GM12873 (cell line): ENCODE results near the gene VPS26A.

Experiments
- CTCF ChIP-seq: IDR thresholded peaks from 2 replicates; pipeline ENCODE4 v1.5.1; 2012; ENCODE audit warnings: low read depth, mild to moderate bottlenecking, moderate library complexity, low read length, control low read depth; ENCODE audit not compliant: insufficient read depth; ENCODE audit errors: missing control alignments

The VPS26A gene

GRCh38 chr10:69153227-69153626, 29.2 kb downstream of the VPS26A start:
- no peak for TF ChIP-seq CTCF

GRCh38 chr10:69160809-69161241, 36.8 kb downstream of the VPS26A start:
- TF ChIP-seq CTCF: no peak

- TF ChIP-seq CTCF: no peak
Observed at GRCh38 chr10:69168493-69168892, 44.5 kb downstream of the VPS26A start.

DNA sequence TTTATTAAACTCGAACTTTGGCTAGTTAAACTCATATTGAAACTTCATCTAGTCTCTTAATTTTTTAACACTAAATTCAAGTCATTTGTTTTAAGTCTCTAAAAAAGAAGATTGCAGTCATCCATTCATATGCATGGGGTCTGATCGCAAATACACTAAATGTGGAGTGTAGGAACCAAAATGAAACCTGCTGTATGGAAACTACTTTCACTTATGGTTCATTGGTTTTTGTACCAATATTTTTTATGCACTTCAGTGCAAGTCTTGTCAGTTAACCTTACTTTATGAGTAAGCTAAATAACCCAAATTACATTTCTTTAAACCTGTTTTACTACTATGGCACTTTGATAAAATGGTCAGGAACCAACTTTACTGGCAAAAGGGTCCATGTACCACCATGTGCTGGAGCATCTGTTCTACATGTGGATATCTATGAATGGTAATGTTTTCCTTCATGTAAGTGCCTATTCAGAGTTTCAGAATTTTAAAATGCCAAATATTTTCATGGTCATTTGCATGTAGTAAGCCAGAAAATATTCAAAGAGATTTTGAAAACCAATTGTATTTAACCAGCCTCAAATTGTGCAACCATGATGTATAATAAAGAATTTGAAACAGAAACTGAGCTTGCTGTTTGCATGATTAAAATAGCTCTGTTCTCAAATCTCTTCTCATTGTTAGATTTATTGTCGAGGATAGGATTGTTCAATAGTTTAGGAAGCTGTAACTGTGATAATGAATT, 48.4 kb downstream of the VPS26A start:
- TF ChIP-seq CTCF: no peak

DNA sequence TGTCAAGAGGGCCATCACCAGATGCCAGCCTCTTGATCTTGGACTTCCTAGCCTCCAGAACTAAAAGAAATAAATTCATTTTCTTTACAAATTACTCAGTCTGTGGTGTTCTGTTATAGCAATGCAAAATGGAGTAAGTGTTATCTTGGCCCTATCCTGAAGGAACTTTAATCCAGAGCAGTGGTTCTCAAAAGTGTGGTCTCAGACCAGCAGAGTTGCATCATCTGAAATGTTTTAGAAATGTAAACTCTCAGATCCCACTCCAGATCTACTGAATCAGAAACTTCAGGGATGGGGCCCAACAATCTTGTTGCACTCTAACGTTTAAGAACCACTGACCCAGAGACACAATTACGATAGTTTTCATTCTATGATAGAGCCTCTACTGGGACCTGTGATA, 52.8 kb downstream of the VPS26A start:
- no peak for TF ChIP-seq CTCF

DNA sequence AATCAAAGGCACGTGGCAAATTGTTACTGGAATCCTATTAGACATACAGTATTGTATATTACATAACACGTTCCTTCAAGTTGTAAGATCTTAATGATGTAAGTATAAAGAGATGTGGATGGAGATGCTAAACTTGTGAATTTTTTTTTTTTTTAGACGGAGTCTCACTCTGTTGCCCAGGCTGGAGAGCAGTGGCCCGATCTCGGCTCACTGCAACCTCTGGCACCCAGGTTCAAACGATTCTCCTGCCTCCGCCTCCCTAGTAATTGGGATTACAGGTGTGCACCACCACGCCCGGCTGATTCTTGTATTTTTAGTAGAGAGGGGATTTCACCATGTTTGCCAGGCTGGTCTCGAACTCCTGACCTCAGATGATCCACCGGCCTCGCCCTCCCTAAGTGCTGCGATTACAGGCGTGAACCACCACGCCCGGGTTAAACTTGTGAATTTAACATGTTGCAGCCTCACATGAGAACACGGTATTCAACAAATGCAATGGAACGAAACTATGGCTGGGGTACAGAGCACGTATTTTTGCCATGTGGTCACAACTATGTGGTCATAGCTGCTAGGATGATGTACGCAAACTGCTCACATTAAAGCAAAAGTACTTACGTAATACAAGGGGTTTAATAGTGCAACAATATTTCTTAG, 55.2 kb downstream of the VPS26A start:
- no peak for TF ChIP-seq CTCF

- no peak for TF ChIP-seq CTCF
Observed at GRCh38 chr10:69179743-69180524, 56.0 kb downstream of the VPS26A start, which contains the start of gene SUPV3L1. Gene SUPV3L1 (plus strand): TSS chr10:69180234. CDS start chr10:69180292, 58 bp downstream.
